Measurements from ENCODE around the gene VAPA.

GRCh38 chr18:9931678-9932077 lies 17.9 kb downstream of the VAPA start:
- TF ChIP-seq EZH2 (IDR thresholded peaks at IDR 0.05; ENCODE audit: borderline replicate concordance, insufficient read depth, low read depth, low read length, poor library complexity, severe bottlenecking), result no peak
- TF ChIP-seq, protein P1, sequence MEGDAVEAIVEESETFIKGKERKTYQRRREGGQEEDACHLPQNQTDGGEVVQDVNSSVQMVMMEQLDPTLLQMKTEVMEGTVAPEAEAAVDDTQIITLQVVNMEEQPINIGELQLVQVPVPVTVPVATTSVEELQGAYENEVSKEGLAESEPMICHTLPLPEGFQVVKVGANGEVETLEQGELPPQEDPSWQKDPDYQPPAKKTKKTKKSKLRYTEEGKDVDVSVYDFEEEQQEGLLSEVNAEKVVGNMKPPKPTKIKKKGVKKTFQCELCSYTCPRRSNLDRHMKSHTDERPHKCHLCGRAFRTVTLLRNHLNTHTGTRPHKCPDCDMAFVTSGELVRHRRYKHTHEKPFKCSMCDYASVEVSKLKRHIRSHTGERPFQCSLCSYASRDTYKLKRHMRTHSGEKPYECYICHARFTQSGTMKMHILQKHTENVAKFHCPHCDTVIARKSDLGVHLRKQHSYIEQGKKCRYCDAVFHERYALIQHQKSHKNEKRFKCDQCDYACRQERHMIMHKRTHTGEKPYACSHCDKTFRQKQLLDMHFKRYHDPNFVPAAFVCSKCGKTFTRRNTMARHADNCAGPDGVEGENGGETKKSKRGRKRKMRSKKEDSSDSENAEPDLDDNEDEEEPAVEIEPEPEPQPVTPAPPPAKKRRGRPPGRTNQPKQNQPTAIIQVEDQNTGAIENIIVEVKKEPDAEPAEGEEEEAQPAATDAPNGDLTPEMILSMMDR (IDR thresholded peaks at IDR 0.05), result no peak

Data from B cell (primary cell).